HG03558 (cell line): ENCODE results near the gene UBE2G2.

Source experiments
- ATAC-seq: cut with Tn5 transposase; IDR thresholded peaks from one replicate; pipeline ENCODE4 v1.9.1; 2021; ENCODE audit warnings: moderate number of reproducible peaks; ENCODE audit not compliant: unreplicated experiment; ENCODE audit errors: extremely low read depth

Gene UBE2G2

DNA sequence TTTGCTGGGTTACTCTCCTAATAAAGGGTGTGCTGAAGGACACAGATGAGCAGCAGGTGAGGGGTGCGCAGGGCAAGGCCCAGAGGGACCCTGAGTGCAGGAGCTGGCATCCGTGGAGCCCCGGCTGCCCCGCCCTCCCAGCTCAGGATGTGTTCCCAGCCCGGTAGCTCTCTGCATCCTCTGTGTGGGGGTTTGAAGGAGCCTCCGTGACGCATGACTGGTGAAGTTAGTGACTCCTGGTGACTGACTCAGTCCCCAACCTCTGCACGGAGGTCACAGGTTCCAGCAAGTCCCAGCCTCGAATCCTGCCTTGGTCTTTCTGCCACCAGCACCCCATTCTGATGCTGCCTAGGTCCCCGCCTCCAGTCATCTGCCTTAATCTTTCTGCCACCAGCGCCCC lies 68.7 kb downstream of the UBE2G2 start:
- no peak for ATAC-seq

DNA sequence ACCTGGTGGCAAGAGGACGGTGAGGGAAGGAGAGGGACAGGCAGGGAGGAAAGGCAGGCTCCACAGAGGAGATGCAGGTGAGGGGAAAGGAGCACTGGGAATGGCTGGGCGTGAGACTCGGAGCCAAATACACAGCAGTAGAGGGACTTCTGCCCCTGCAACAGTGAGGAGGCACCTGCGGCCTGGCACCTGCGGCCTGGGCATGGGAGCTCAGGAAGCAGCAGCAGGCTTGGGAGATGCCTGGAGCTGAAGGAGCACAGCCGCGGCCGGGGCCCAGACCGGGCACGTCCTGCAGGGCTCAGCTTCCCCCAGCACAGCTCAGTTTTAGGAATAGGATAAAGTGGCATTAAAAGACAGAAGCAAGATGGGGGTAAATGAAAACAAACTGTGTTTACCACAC lies 69.4 kb downstream of the UBE2G2 start:
- no peak for ATAC-seq

DNA sequence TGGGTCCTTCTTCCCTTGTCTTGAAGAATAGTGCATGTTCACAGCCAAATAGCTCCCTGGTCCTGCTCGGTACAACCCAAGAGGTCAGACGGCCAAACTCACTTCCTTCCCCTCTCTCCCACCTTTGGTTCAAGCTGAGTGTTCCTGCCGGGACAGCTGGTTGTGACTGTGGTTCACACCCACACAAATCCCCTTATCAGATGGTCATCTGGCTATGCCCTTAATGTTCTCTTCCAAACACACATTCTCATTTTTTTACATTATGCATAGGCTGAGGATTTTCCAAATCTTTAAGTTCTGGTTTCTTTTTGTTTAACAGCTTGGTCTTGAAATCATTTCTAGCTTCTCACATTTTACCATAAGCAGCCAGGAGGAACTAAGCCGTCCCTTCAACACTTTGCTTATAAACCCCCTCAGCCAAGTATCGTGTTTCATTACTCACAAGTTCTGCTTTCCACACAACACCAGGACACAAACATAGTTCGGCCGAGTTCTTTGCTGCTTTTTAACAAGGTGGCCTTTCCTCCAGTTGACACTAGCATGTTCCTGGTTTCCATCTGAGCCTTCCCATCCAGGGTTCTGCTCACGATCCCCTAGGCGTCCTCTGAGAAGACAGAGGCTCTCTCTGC lies 70.6 kb downstream of the UBE2G2 start:
- ATAC-seq, result no peak

DNA sequence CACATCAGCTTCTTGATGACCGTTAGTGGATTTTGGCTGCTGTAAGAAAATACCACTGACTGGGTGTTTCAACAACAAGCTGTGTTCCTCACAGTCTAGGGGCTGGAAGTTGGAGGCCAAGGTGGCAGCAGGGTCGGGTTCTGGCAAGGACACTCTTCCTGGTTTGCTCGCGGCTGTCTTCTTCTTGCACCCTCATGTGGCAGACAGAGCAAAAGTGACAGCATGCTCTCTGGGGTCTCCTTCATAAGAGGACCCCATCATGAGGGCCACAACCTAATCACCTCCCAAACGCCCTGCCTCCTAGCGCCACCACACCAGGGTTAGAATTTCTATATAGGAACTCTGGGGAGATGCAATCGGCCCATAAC lies 71.6 kb downstream of the UBE2G2 start:
- ATAC-seq, result no peak

DNA sequence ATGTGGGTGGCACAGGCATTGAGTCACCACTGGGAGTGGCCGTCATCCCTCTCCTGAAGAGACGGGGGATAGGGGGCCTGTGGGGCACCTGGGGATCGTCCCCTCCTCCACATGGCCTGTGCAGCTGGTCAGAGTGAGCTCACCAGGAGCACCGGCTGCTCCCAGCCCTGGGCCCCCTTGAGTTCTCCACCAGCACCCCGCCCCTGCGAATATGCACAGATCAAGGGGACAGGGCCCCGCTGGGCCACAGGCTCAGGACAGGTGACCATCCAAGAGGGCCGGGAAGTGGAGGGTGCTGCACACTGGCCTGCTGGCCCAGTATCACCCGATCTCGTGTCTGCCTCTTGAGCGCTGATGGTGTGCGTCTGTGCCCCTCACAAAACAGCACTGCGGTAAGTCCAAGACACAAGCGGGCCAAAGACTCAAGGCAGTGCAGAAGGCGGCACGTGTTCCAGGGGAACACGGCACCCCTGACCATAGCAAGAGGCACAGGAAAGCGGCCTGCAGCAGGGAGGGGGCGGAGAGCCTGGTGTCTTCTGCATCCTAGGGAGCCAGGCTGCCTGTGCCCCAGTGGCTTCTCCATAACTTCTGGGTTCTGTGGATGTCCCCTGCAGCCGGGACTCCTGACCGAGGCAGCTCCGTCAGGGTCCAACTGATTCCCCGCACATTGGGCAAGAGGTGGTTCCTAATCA lies 72.1 kb downstream of the UBE2G2 start:
- no peak for ATAC-seq

DNA sequence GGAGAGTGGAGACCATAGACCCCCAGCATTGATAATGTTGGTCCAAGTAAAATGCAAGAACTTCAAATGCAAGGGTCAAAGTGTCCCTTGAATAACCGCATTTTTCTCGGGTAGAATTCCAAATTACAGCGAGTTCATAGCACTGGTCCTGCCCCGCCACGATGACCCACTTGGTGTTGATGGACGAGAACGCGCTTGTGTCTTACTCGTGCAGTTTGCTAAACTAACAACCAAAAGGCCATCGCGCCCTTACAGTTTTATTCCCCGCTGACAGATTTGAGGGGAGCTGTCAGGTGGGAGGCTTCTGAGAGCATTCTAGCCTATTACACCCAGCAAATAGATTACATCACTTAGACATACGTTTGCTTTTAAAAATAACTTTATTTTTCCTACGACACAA lies 72.9 kb downstream of the UBE2G2 start:
- ATAC-seq, result no peak

DNA sequence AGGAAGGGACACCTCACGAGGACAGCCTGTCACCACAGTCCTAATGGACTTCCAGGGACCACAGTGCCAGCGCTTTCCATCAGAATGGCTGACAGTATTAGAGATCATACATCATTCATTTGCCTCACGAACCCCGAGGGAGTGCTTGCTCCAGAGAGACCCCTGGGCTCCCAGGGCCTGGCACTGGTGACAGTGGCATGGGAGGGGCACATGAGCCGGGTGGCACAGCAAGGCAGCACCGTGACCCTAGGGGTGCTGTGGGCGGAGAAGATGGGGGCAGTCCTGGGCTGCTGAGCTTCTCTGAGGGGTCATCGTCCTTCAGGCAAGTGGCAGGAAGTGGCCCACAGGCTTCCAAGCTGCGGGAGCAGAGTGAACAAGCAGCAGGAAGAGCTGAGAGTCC lies 73.9 kb downstream of the UBE2G2 start:
- no peak for ATAC-seq

DNA sequence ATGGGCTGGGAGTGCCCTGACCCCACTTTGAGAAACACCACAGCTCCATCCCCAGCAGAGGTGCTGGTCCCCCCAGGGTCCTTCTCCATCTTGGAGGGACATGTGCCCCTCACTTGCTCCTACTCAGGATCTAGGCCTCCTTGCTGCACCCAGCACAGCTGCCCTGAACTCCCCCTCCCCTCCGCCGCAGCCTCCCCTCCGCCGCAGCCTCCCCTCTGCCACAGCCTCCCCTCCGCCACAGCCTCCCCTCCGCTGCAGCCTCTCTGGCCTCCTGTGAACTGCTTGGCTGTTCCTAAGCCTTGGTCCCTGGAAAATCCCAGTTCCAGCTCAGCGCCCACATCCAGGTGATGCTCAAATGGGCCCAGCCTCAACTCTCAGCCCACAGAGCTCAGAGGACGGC lies 74.3 kb downstream of the UBE2G2 start:
- no peak for ATAC-seq

DNA sequence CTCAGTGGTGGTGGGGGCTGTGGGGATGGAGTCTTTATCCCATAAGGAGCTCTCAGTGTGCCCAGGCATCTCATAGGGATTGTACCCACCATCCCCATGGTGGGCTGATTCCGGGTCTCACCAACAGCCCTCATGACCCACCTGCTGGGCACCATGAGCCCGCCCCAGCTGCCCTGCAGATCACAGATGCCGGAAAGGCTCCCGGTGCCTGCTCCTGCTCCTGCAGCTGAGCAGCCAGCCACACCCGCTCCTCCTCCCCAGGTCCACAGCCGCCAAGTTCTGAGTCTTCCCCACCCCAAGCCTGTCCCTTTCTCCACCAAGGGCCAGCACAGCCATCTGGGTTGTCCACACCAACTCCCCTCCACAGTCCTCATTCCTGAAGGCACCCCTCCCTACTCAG lies 74.8 kb downstream of the UBE2G2 start:
- ATAC-seq, result no peak

DNA sequence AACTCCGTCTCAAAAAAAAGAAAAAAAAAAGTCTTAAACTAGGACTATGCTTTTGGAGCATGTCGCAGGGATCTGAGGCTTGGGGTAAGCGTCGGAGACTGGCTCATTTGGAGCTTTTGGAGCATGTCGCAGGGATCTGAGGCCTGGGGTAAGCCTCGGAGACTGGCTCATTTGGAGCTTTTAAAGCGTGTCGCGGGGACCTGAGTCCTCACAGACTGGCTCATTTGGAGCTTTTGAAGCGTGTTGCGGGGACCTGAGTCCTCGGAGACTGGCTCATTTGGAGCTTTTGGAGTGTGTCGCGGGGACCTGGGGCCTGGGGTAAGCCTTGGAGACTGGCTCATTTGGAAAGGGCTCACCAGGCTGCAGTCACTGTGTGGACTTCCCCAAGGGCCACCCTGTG lies 76.7 kb downstream of the UBE2G2 start:
- no peak for ATAC-seq

DNA sequence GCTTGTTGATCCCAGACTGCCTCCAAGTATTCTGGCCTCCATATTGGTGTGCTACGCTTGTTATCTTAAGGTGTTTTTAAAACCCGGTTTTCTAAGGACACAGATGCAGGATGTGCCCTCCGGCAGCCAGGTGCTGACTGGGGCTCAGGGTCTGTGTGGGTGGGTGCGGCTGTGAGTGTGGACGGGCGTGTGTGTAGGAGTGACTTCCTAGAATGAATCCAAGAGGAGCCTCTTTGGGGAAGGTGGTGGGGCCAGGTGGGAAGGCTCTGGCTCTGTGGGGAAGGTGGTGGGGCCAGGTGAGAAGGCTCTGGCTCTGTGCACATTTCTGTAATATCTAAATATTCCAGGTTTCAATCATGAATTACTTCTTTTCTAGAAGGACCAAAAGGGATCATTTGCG lies 77.4 kb downstream of the UBE2G2 start:
- no peak for ATAC-seq

DNA sequence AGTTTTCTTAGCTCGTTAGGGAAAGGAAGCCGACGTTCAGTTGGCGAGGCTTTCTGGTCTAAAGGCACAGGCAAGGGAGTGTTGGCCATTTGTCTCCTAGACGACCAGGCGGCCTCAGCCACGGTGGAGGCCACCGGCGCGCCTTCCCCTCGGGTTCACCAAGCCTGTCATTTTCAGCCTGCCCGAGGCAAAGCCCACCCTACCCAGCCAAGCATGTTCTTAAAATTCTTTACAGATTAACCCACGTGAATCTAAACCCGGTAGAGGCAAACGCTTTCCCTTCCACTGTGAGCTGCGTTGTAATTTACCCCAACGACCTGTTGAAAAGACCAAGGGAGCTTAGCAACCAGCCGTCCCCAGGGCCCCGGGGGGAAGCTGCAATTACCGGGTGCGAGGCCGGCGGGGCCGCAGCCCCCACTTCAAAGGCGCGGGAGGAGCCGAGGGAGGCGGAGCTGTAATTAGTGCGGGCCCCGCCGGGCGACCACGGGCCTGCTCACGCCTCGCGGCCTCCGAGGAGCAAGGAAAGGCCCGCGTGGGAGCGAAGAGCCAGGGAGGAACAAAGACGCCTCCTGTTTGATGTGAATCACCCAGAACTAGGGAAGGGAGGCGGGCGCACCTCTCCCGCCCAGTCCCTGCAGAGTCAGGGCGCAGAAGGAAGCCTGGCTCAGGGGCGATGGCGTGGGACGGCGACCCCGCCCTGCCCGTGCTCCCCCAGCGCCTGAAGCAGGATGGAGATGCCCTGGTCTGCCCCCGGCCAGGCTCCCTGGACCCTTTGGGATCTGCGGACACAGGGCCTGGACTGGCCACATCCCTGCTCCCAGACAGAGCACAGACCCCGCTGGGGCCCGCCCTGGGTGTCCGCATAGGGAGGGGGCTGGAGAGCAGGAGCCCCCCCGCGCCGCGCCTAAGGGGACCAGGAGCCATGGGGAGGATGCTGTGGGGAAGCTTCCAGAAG lies 78.2 kb downstream of the UBE2G2 start:
- ATAC-seq, result no peak

DNA sequence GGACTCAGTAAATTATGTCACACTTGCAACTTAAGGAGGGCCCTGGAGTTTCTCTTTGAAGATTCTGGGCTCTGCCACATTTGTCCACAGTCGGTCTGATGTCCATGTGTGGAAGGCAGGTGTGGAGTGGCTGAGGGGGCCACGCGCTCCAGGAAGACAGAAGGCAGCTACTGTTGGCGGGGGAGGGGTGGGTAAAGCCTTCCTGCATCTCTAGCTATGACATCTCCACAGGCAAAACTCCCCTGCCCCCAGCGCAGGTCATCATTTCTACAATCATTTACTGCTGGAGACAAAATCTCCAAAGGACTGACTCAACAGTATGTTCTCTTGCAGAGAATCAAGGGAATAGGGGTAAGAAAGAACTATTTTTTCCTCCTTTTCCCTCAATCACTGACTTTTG lies 78.9 kb downstream of the UBE2G2 start:
- no peak for ATAC-seq

DNA sequence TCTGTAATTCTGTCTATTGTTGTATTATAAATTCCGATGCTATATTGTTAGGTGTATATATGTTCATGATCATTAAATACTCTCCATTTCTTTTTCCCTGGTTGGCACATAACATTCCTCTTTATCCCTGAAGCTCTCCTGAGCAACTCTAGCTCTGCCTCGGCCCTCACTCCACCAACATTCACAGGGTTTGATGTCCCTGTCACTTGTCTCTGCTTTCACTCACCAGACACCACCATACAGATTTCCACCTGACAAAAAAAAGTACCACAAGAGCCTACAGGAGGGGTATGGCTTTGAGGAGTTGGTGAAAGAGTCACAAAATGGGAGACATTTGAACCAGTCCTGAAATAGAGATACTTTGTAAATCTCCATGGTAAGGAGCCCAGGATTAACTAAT lies 81.5 kb downstream of the UBE2G2 start:
- no peak for ATAC-seq
